Left renal cortex interstitium (tissue), 4 donors: ENCODE measurements around the gene CABLES2. TPM values are rescaled to one million over a fixed set of nuclear protein-coding genes. Genes with fewer than 3 reads are reported as not detected.
"Not testable (repeated sequence)": the region's sequence is repeated elsewhere in the genome, so short reads cannot be mapped to it uniquely, and the experiment has no call there.

Experiments used
- DNase-seq, 4 donors: peaks; one replicate each; pipeline ENCODE4 v3.0.0-alpha.2; 2013; ENCODE audit warnings: low read depth in 4 of 4, low spot score in 2 of 4, missing footprints in 1 of 4
- polyA plus RNA-seq, 4 donors: library from polyadenylated mRNA; unstranded; fragments of 120-200 nt; gene quantifications; one replicate each; pipeline ENCODE4 v1.2.1, GENCODE V29; 2013; ENCODE audit not compliant: insufficient read length in 4 of 4

The CABLES2 gene
- polyA plus RNA-seq, 4 donors, result 8.0 to 11.6 (median 11.0) TPM

- DNase-seq, result no peak
These were observed 30.4 kb upstream of the CABLES2 start for GRCh38 chr20:62437496-62437895.

GRCh38 chr20:62436692-62437091 lies 29.6 kb upstream of the CABLES2 start:
- no peak for DNase-seq

GRCh38 chr20:62433658-62434497 lies 26.8 kb upstream of the CABLES2 start:
- DNase-seq, result no peak

- DNase-seq, result no peak
These were observed 23.9 kb upstream of the CABLES2 start for GRCh38 chr20:62430866-62431447.

- DNase-seq, result no peak
These were observed 23.3 kb upstream of the CABLES2 start for GRCh38 chr20:62430311-62430853.

GRCh38 chr20:62429455-62430310 lies 22.6 kb upstream of the CABLES2 start:
- no peak for DNase-seq

- DNase-seq, result no peak
These were observed 21.6 kb upstream of the CABLES2 start for GRCh38 chr20:62428396-62429295.

GRCh38 chr20:62428002-62428372 lies 20.9 kb upstream of the CABLES2 start:
- no peak for DNase-seq

- peak in 3 of 4 donors; percentile 50 to 75 (median 58) for DNase-seq
These were observed 20.3 kb upstream of the CABLES2 start, which contains the start of gene RBBP8NL for GRCh38 chr20:62427172-62428001. Gene RBBP8NL, minus strand, starts transcription at chr20:62427539. Its CDS starts 7,892 bp downstream, at chr20:62419647.

GRCh38 chr20:62426699-62427131 lies 19.6 kb upstream of the CABLES2 start:
- no peak for DNase-seq

- DNase-seq, result not testable (repeated sequence)
These were observed 18.9 kb upstream of the CABLES2 start for GRCh38 chr20:62426059-62426348.

GRCh38 chr20:62425281-62426058 lies 18.4 kb upstream of the CABLES2 start:
- DNase-seq, result no peak

- DNase-seq, result no peak
These were observed 17.4 kb upstream of the CABLES2 start for GRCh38 chr20:62424249-62425107.

- DNase-seq, result no peak
These were observed 16.2 kb upstream of the CABLES2 start for GRCh38 chr20:62423326-62423706.

- DNase-seq, result no peak
These were observed 15.7 kb upstream of the CABLES2 start for GRCh38 chr20:62422636-62423325.

- no peak for DNase-seq
These were observed 14.6 kb upstream of the CABLES2 start for GRCh38 chr20:62421716-62421990.
